Measurements from ENCODE around the gene CCDC171. TPM values are rescaled to one million over a fixed set of nuclear protein-coding genes. Genes with fewer than 3 reads are reported as not detected.

The CCDC171 gene
- total RNA-seq, 3 donors from 2014 or later (not counting 1 experiment from before 2014, with no cell fraction given) = 1.5 to 2.6 (median 2.2) TPM

DNA sequence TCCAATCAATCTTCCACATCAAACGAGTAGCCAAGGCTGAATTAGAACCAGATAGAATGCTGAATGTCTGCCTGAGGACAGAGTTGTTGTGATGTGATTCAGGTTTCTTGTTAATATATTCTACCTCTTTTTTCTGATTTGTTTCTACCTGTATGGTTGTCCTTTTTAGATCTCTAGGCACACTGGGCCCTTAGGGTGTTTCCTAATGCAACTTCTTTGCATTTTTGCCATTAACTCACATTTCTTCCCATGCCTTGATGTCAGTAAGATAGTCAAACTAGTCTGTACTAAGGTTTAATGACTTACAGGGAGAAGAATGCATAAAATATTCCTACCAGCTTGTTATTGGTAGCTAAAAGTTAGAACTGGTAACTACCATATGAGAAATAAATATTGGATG, 413.6 kb downstream of the CCDC171 start:
- no peak for ATAC-seq
- Histone ChIP-seq H3K9me3 (ENCODE audit: control insufficient read depth, insufficient read depth, low read length) (no peaks in the 10 kb centered on the region), H3K4me3 (ENCODE audit: low read length) (no peak overlapping the region), H3K36me3 (ENCODE audit: control insufficient read depth, insufficient read depth, low read length) (no peaks in the 10 kb centered on the region), H3K27ac (ENCODE audit: low read length) (no peak overlapping the region), H3K27me3 (ENCODE audit: control insufficient read depth, insufficient read depth, low read length) (no peaks in the 10 kb centered on the region), H3K4me1 (ENCODE audit: control insufficient read depth, insufficient read depth, low read length) (no peaks in the 10 kb centered on the region)
- TF ChIP-seq, protein P1, sequence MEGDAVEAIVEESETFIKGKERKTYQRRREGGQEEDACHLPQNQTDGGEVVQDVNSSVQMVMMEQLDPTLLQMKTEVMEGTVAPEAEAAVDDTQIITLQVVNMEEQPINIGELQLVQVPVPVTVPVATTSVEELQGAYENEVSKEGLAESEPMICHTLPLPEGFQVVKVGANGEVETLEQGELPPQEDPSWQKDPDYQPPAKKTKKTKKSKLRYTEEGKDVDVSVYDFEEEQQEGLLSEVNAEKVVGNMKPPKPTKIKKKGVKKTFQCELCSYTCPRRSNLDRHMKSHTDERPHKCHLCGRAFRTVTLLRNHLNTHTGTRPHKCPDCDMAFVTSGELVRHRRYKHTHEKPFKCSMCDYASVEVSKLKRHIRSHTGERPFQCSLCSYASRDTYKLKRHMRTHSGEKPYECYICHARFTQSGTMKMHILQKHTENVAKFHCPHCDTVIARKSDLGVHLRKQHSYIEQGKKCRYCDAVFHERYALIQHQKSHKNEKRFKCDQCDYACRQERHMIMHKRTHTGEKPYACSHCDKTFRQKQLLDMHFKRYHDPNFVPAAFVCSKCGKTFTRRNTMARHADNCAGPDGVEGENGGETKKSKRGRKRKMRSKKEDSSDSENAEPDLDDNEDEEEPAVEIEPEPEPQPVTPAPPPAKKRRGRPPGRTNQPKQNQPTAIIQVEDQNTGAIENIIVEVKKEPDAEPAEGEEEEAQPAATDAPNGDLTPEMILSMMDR (IDR thresholded peaks at IDR 0.05) = no peak
- H3K4me1 Mint-ChIP-seq = no peaks in the 10 kb centered on the region
- no peak for DNase-seq
- H3K27me3 Mint-ChIP-seq (ENCODE audit: low read depth in 2 of 2) = no peaks in the 10 kb centered on the region
- WGBS (ENCODE audit: insufficient coverage) = no CpG with 5 or more reads among the region's 1 CpG
- no peak overlapping the region for H3K27ac Mint-ChIP-seq
- no peaks in the 10 kb centered on the region for H3K36me3 Mint-ChIP-seq
- H3K4me3 Mint-ChIP-seq = no peak overlapping the region
- H3K9me3 Mint-ChIP-seq = no peaks in the 10 kb centered on the region
- intact Hi-C loops (cut with micrococcal nuclease) = no loop called here

DNA sequence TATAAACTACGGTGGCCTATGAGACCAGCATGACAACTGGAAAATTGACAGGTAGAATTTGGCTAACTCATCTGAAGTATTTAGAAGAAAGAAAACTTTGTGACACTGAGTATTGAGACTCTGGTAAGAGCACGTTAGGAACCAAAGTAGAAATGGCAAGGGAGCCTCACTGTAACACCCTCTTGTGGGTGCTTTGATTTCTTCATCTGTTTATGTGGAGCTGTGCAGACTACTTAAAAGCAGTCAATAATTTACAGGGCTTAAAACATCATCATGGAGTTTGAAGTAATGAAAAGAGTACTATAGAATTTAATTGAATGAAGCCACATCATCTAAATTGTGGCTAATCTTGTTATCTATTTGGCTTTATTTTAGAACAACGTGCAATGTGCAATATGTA, 414.2 kb downstream of the CCDC171 start:
- WGBS (ENCODE audit: insufficient coverage) = 81% methylated on average over 2 of the region's 3 CpGs
- no peak for DNase-seq

GRCh38 chr9:15972760-15973159, 419.9 kb downstream of the CCDC171 start:
- no peaks in the 10 kb centered on the region for H3K36me3 Mint-ChIP-seq
- no peak overlapping the region for H3K27ac Mint-ChIP-seq
- DNase-seq (no peak), ATAC-seq (no peak)
- H3K27ac ChIP-seq (ENCODE audit: low read length) = no peak overlapping the region
- WGBS (ENCODE audit: insufficient coverage) = 52% methylated on average over 4 of the region's 4 CpGs
- peaks cover 4% of the 10 kb centered on the region for H3K27me3 ChIP-seq (ENCODE audit: control insufficient read depth, insufficient read depth, low read length)
- no peaks in the 10 kb centered on the region for H3K4me1 ChIP-seq (ENCODE audit: control insufficient read depth, insufficient read depth, low read length)
- intact Hi-C loops (cut with micrococcal nuclease) = loop anchor here (1.0 kb wide), 1 partner anchor 12 kb away; no protein-coding TSS in a partner anchor
- TF ChIP-seq, protein P1 (IDR thresholded peaks at IDR 0.05) = no peak
- peaks cover 11 to 17% of the 10 kb centered on the region in 2 donors for H3K27me3 Mint-ChIP-seq (ENCODE audit: low read depth in 2 of 2)
- no peak overlapping the region for H3K4me3 Mint-ChIP-seq
- H3K9me3 Mint-ChIP-seq = no peaks in the 10 kb centered on the region
- H3K36me3 ChIP-seq (ENCODE audit: control insufficient read depth, insufficient read depth, low read length) = no peaks in the 10 kb centered on the region
- no peaks in the 10 kb centered on the region for H3K9me3 ChIP-seq (ENCODE audit: control insufficient read depth, insufficient read depth, low read length)
- peaks cover 0 to 9% of the 10 kb centered on the region in 2 donors for H3K4me1 Mint-ChIP-seq
- no peak overlapping the region for H3K4me3 ChIP-seq (ENCODE audit: low read length)

More for the DNA sequence above, 414.2 kb downstream of the CCDC171 start:
- H3K27me3 ChIP-seq (ENCODE audit: control insufficient read depth, insufficient read depth, low read length) = no peaks in the 10 kb centered on the region
- Mint-ChIP-seq H3K36me3 (no peaks in the 10 kb centered on the region), H3K9me3 (no peaks in the 10 kb centered on the region), H3K4me3 (no peak overlapping the region), H3K4me1 (no peaks in the 10 kb centered on the region), H3K27ac (no peak overlapping the region), H3K27me3 (ENCODE audit: low read depth in 2 of 2) (no peaks in the 10 kb centered on the region)
- H3K4me1 ChIP-seq (ENCODE audit: control insufficient read depth, insufficient read depth, low read length) = no peaks in the 10 kb centered on the region
- H3K36me3 ChIP-seq (ENCODE audit: control insufficient read depth, insufficient read depth, low read length) = no peaks in the 10 kb centered on the region
- no peak overlapping the region for H3K27ac ChIP-seq (ENCODE audit: low read length)
- H3K4me3 ChIP-seq (ENCODE audit: low read length) = no peak overlapping the region
- H3K9me3 ChIP-seq (ENCODE audit: control insufficient read depth, insufficient read depth, low read length) = no peaks in the 10 kb centered on the region
- no peak for ATAC-seq
- TF ChIP-seq, protein P1 (IDR thresholded peaks at IDR 0.05) = no peak
- intact Hi-C loops (cut with micrococcal nuclease) = no loop called here

DNA sequence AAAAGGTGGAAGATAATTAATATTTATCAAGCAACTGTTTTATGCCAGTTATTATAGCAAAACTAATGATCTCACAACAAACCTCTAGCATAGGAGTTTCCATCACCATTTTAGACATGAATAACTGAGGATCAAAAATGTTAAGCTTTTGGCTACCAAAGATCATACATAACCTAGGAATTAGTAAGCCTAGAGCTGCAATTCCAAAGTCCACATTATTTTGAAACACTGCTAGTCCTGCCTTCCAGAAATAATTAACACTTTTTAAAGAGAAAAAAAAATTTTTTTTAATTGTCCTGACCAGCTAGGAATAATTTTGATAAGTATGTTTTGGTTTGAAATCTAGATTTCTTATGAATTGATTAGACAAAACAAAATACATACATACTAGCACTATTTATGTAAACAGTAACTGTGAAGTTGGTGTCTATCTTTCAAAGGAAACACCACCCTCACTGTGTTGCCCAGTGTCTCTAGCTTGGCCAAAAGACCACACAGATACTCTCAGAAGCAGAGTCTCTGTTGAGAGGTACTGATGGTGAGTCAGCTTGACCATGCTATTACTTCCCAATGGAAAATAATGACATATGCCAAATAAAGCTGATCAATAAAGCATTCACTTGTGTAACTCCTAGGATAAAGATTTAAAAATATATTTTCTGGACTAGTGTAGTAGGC, 422.4 kb downstream of the CCDC171 start:
- no peaks in the 10 kb centered on the region for H3K36me3 ChIP-seq (ENCODE audit: control insufficient read depth, insufficient read depth, low read length)
- no peaks in the 10 kb centered on the region for H3K9me3 Mint-ChIP-seq
- ATAC-seq (no peak), DNase-seq (no peak)
- H3K27ac Mint-ChIP-seq = no peak overlapping the region
- no peak overlapping the region for H3K4me3 ChIP-seq (ENCODE audit: low read length)
- no peaks in the 10 kb centered on the region for H3K4me1 ChIP-seq (ENCODE audit: control insufficient read depth, insufficient read depth, low read length)
- H3K27me3 Mint-ChIP-seq (ENCODE audit: low read depth in 2 of 2) = peaks cover 13 to 33% of the 10 kb centered on the region in 2 donors
- intact Hi-C loops (cut with micrococcal nuclease) = no loop called here
- no peaks in the 10 kb centered on the region for H3K9me3 ChIP-seq (ENCODE audit: control insufficient read depth, insufficient read depth, low read length)
- no peak overlapping the region for H3K27ac ChIP-seq (ENCODE audit: low read length)
- H3K4me3 Mint-ChIP-seq = no peak overlapping the region
- H3K36me3 Mint-ChIP-seq = no peaks in the 10 kb centered on the region
- peaks cover 0 to 9% of the 10 kb centered on the region in 2 donors for H3K4me1 Mint-ChIP-seq
- H3K27me3 ChIP-seq (ENCODE audit: control insufficient read depth, insufficient read depth, low read length) = peaks cover 4% of the 10 kb centered on the region
- TF ChIP-seq, protein P1 (IDR thresholded peaks at IDR 0.05) = no peak
